Frontal cortex (tissue), 4 donors: ENCODE measurements around the gene ZIC4. TPM values are rescaled to one million over a fixed set of nuclear protein-coding genes. Genes with fewer than 3 reads are reported as not detected.

Source experiments
- DNase-seq, 2 donors: peaks; one replicate each; pipeline ENCODE4 v3.0.0; 2012; ENCODE audit warnings: low spot score in 2 of 2
- FAIRE-seq: peaks from 2 replicates; lab custom pipeline; 2012; peaks lifted over from hg19 to GRCh38; lab: Jason Lieb, UNC
- total RNA-seq: library from RNA; depleted of rRNA; stranded (reverse); fragments of >200 nt; gene quantifications from one replicate; pipeline ENCODE4 v1.2.3, GENCODE V29; 2014
- donor health status: control.
- donor health status: control.
- donor health status: control.

The ZIC4 gene
- total RNA-seq, 1 donor from 2014 or later = 2.4 TPM

DNA sequence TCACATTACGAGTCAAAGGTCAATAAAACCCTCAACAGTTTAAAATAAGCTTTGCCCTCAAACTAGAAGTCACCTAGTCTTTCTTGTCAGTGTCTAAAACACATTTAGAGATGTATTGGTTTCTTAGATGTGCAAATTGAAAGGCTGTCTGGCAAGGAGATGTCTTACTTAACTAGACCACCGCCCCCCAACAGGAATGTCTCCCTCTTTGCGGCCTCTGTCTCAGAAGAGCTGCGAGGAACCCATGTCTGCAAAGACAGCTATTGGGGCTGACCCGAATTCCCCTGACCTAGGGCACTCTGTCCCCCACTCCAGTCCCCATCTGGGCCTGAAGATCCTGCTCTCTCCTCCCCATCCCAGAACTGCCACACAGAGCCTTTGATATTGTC is 46.3 kb downstream of the ZIC4 start:
- no peak for FAIRE-seq
- DNase-seq = no peak

DNA sequence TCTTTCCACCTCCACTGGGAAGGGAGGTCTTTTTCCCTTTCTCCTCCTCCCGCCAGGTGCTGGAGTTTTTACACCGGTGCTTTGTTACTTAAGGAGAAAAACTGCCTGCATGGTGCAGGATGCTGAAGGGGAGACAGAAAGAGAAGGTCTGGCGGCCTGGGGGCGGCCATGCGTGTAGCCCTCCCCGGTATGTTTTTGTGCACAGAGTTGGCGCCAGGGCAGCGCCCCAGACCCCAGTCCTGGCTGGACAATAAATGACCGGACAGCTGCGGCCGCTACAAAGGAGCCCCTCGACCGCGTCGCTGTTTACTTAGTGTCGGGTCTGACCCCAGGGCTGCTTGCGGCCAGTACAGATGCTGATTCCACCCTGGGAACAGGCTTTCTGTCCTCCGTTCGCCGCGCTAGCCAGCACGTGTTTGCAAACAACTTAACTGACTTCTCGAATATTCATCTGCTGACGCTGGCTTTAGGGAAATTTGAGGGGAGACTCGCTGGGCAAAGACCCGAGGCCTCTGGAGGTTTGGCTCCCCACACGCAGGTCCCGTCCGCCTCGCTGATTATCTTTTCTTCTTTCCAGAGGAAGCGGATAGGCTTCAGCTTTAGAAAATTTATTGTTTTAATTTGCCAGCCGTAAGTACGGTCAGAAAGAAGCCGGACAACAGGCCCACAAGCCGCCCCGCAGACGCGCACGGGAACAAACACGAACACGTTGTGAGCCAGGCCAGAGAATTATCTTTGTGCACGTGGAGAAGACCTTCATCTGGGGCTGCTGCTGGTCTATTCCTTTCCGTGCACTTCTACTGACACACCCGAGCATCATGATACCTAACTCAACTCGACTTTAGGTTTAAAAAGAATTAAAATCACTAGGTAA is 46.9 kb downstream of the ZIC4 start:
- DNase-seq = no peak
- FAIRE-seq = no peak

DNA sequence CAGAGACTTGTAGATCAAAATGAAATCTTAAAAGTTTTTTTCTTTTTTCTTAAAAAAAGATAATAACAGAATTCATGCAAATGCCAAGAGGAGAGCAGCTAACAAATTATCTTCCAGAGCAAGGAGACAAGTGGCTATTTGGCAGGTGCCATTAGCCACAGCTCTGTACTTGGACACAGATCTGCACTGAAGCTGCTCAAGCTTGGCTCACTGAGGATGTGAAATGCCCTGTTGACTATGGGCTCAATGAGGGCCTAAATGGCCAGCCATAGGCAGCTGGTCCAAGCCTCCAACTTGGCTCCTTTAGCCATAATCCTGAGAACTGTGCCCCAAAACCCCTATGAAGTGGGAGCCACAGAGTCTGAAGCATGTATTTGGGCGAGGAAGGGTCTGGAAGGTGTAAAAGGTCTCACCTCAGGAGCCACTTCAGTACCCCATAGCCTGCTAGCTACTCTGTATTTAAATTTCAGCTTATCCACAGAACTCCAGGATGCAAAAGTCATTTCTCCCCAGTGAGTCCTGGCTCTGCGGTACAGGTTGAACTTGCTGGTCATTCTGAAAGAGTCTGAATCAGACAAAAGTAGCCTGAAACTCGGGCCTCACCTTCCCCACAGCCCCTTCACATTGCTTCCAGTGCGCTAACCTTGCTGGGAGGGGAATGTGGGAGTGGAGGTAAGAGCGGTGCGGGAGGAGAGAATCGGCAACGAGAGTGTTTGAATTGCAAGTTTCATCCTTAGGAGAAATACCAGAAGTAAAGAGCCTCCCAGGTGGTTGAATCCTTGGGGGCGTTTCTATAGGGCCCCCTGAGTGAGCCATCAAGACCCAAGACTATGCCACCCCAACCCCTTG is 48.0 kb downstream of the ZIC4 start:
- DNase-seq (no peak), FAIRE-seq (no peak)

DNA sequence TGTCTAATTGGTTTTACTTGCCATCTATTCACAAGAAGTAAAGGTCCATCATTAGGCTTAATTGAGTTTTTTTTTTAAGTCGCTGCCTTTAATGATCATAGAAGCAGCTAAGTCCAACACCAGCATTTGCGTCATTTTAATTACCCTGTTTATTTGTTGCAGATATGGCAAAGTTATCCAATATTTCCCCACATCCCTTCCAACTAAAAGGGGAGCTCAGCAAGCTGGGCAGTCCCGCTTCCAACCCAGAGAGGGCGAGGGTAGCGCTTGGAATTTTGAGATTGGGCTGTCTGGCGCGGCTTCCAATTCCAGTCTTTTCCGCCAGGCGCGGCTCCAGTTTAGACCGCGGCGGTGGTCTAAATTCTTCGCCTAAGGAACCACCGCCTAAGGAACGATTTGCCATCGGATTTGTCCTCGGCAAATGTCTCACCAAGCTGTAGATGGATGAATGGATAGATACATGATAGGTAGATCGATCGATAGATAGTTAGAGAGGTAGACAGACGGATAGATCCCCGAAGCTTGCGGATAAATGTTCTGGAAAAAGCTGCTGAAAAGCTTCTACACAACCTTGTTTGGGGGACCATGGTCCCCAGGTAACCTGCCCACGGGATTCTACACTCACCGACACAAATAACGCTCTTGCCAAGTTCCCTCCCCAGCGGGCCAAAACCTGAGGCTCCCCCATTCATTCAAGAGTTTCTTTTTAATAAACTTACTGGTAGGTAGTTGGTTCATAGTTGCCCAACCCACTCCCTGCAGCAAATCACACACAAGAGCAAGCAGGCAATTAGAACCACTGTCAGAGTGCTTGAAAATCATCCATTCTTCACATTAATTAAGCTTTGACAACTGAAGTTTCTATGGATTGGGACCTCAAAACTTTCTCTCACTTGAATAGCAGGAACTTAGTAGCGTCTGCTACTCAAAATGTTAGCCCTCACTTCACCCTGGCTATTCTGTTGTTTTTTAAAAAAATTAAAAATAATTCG is 49.1 kb downstream of the ZIC4 start:
- DNase-seq (no peak), FAIRE-seq (no peak)

DNA sequence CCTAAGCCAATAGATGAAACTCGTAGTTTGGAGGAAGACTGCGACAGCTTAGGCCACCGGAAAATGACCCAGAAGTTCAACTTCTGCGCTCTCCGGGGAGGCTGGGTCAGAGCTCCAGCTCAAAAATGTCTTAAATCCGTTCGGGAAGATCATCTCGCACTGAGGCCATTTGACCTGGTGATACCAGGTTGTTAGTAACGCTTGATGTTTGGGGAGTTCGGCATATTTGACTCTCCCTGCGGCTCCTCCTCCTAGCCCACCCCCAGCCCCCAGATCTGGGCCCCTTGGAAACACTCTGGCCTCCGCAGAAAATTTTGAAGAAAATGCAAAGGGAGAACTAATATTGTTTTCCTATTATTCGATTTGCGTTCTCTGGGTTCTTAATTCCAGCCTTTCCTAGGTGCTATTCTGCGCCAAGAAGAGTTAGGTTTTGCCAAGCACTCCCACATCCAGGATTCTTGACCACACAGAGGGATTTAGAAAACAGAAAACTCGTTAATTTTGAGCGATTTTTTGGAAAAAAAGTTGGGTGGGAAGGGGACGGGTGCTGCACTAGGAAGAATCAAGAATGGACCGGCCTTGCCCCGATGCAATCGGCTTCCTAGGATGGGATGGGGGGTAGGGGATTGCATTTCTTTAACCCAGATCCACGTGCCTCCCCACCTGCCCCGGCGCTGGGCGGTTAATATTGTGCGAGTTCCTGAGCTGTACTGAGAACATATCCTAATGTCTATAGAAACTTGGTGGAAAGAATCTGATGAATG is 50.0 kb downstream of the ZIC4 start:
- DNase-seq (no peak), FAIRE-seq (no peak)

DNA sequence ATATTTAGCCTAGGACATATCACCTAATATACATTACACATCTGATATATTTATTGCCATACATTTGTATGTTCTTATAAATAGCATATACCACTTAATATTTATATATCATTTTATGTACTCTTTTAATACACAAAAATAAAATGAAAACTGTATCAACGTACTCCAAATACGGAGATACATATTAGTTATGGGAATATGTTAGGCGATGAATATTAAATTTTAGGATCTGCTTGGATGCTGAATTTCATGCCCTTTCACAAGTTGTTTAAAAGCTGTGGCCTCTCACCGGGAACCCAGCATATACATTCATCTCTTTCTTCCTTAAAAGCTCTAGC is 50.6 kb downstream of the ZIC4 start:
- DNase-seq (no peak), FAIRE-seq (no peak)

DNA sequence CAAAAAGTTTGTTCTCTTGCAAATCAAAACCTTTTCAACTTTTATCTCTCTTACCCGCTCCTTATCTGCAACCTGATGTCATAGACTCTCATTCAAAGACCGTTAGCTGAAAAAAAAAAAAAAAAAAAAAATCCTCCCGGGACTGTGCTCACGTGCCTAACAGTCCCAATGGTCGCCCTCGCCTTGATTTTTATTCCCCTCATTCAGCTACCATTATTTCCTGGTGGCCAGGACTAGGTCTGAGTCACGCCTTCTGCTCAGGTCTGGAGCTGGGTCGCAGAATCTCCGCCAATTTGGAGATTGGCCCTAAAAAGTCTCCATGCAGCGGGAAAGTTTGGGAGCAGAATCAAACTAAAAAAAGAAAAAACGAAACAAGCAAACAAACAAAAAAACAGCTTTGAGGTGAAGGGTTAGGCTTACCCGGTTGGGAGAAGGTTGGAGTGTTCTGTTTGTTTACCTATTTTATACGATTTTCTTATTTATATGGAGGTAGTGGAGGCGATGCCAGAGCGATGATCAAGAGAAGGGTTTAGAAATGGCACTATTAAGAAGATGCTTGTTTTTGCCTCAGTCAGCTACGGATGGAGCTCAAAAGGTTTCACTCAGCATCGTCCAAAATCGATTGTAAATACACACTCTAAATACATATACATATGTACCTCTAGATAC is 51.1 kb downstream of the ZIC4 start:
- DNase-seq (no peak), FAIRE-seq (no peak)

DNA sequence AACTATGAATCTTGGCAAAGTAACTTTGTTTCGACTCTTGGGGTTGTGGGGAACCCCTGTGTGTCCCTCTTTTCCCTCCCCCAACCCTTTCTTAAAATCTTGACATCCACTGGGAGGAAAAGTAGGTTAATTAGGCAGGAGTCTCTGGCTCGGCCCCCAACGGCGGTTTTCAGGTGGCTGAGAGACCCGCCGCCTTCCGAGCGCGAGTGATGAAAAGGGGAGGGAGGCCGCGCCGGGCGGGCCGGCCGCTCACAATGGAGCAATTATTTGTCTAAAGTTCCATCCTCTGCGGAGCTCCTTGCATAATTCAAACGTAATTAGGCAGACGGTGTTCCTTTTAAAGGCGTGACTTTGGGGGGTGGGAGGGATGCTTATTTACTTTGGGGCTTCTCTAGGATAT is 51.7 kb downstream of the ZIC4 start:
- DNase-seq (no peak), FAIRE-seq (no peak)

DNA sequence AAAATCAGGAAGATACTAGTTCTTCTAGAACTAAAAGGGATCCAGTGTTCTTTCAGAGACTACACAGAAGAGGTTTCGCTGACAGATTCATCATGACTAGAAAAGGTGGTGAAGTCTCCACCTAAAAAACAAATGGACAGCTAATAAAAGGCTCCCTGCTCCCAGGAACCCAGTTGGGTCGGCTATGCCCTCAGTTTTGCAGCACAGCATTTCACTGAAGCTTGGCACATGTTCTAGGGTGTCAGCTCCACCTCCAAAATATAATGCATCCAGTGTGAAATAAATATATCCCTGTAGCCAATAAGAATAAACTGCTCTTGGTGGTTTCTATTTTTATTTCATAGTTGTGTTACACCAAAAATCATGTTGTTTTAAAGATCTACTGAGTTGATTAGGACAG is 55.0 kb downstream of the ZIC4 start:
- FAIRE-seq (no peak), DNase-seq (no peak)

DNA sequence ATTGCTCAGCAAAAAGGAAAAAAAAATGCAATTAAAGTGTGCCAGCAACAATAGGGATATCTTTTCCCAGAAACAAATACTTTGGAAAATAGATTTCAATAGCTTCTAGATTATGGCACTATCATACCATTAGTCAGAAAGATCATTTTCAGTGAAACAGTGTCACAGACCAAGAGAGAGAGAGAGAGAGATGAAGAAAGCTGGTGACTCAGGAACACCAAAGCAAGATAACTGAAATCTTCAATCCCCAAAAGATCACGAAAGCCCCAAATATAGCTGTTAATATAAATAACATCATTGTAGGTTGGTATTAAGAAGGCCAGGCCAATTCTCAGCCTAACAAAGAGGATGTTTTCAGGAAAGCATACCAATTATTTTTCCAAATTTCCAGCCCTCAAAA is 57.4 kb downstream of the ZIC4 start:
- FAIRE-seq = no peak
- no peak for DNase-seq

DNA sequence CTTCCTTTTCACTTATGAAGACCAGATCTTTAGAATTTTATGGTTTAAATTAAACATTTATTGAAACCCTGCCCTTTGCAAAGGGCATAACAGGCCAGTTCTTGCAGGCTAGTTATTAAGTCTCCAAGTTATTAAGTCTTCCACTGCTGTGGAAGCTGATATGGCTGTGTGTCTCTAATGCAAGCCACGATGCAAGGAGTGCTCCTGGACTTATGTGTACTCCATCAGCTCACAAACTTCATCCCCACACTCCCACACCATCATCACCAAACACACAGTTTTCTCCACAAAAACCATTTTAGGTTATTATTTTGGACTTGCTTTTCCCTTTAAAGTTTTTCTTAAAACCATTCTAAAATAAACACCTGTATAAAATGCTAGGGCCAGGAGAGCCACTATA is 62.4 kb downstream of the ZIC4 start:
- no peak for FAIRE-seq
- DNase-seq = no peak

DNA sequence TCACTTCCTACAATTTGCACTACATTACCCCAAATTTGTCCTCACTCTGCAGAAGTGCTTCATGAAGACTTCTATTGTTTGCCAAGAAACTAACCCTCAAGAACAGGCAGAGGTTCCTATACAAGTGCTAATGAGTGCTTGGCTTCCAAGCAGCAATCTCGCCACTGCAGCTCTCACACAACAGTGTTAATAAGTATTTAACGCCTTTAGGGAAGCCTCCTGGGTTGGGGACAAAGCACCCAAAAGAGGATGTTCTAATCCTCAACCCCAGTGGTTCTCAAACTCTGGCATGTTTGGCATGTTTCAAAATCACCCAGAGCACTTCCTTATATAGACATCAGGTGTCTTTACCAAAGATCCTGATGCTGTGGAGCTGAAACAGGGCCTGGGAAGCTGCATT is 64.6 kb downstream of the ZIC4 start:
- no peak for FAIRE-seq
- no peak for DNase-seq

DNA sequence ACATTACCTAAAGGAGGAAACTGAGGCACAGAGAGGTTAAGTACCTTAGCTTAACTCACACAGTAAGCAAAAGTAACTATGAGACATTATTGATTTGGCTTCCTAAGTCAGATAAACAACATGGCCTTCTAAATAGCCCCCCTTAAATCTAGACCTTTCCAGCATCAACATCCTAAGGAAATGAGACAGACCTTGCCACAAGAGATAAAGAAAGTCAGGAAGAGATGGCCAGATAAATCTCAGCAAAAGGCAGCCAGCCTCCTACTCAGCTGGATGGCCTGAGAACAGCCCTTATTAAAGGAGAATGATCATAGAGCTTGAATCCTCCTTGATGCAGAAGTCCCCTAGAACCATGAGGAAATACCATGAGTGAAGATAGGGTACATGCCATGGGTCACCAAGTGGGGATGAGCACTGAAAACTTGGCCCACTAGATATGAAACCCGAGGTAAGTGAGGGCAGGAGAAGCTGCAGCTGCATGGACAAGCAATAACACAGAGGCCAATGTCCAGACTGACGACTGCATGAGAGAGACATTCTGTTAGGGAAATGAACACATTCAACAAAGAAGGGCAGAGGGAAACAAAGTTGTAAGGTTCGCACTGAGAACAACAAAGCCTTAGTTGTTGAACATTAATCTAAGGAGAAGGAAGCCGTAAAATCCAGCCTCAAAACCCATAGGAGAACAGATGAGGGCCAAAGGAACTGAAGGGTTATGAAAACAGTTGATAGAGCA is 69.6 kb downstream of the ZIC4 start:
- DNase-seq (no peak), FAIRE-seq (no peak)

Other genes with a start within 250 kb of the ZIC4 start
- gene ZIC1, start 2.8 kb upstream of the ZIC4 start, total RNA-seq = 20.0 TPM